SK-N-SH treated with all-trans-retinoic acid at 6 μM for 48 hours (cell line): ENCODE results near the gene STPG3.
"Not testable (repeated sequence)": the region's sequence is repeated elsewhere in the genome, so short reads cannot be mapped to it uniquely, and the experiment has no call there.

Experiments
- ATAC-seq: fragments of 200-7000 bp; cut with Tn5 transposase; 3 replicates; pipeline ENCODE4 v1.9.1; 2020; ENCODE audit warnings: mild to moderate bottlenecking, moderate library complexity
- ARNTL ChIP-seq: fragments of 450-650 bp; formaldehyde crosslinking; IDR thresholded peaks from 2 replicates; pipeline ENCODE4 v1.5.0; 2020; ENCODE audit warnings: low read depth, mild to moderate bottlenecking, moderate library complexity, borderline replicate concordance
- BACH2 ChIP-seq: fragments of 250-450 bp; sonication (Bioruptor Pico); IDR thresholded peaks from 2 replicates; pipeline ENCODE4 v1.9.0; 2021; ENCODE audit warnings: mild to moderate bottlenecking, borderline replicate concordance
- CSDC2 ChIP-seq: fragments of 250-450 bp; sonication (Bioruptor Pico); IDR thresholded peaks from 2 replicates; pipeline ENCODE4 v1.5.0; 2020; ENCODE audit warnings: mild to moderate bottlenecking, moderate library complexity
- ESRRG ChIP-seq: fragments of 250-450 bp; sonication (Bioruptor Pico); IDR thresholded peaks from 2 replicates; pipeline ENCODE4 v1.6.1; 2021; ENCODE audit warnings: mild to moderate bottlenecking
- GLIS3 ChIP-seq: fragments of 250-450 bp; sonication (Bioruptor Pico); IDR thresholded peaks from 2 replicates; pipeline ENCODE4 v1.5.0; 2020; ENCODE audit warnings: mild to moderate bottlenecking, moderate library complexity
- ISL1 ChIP-seq: fragments of 250-450 bp; sonication (Bioruptor Pico); IDR thresholded peaks from 2 replicates; pipeline ENCODE4 v2.1.2; 2022; ENCODE audit warnings: mild to moderate bottlenecking, moderate library complexity
- OSR1 ChIP-seq: fragments of 250-450 bp; sonication (Bioruptor Pico); IDR thresholded peaks from 2 replicates; pipeline ENCODE4 v1.8.0; 2022; ENCODE audit warnings: moderate library complexity, mild to moderate bottlenecking, inconsistent platforms
- PPARA ChIP-seq: fragments of 250-450 bp; sonication (Bioruptor Pico); IDR thresholded peaks from 2 replicates; pipeline ENCODE4 v1.5.0; 2020; ENCODE audit warnings: mild to moderate bottlenecking, borderline replicate concordance
- RARB ChIP-seq: fragments of 250-450 bp; sonication (Bioruptor Pico); IDR thresholded peaks from 2 replicates; pipeline ENCODE4 v1.8.0; 2021; ENCODE audit warnings: mild to moderate bottlenecking, moderate library complexity
- TCF4 ChIP-seq: fragments of 250-450 bp; sonication (Bioruptor Pico); IDR thresholded peaks from 2 replicates; pipeline ENCODE4 v1.8.0; 2021; ENCODE audit warnings: mild to moderate bottlenecking, moderate library complexity, borderline replicate concordance
- TOX ChIP-seq: fragments of 250-450 bp; sonication (Bioruptor Pico); IDR thresholded peaks from 2 replicates; pipeline ENCODE4 v1.8.0; 2021; ENCODE audit warnings: mild to moderate bottlenecking, moderate library complexity, borderline replicate concordance
- ZC3H10 ChIP-seq: fragments of 250-450 bp; sonication (Bioruptor Pico); IDR thresholded peaks from 2 replicates; pipeline ENCODE4 v1.5.1; 2021; ENCODE audit warnings: mild to moderate bottlenecking, moderate library complexity
- ZFP30 ChIP-seq: fragments of 450-650 bp; formaldehyde crosslinking; IDR thresholded peaks from 2 replicates; pipeline ENCODE4 v1.5.0; 2022; ENCODE audit warnings: mild to moderate bottlenecking, moderate library complexity
- ZNF70 ChIP-seq: fragments of 450-650 bp; formaldehyde crosslinking; IDR thresholded peaks from 2 replicates; pipeline ENCODE4 v1.5.0; 2020; ENCODE audit warnings: mild to moderate bottlenecking, moderate library complexity
- ZNF8 ChIP-seq: fragments of 450-650 bp; formaldehyde crosslinking; IDR thresholded peaks from 2 replicates; pipeline ENCODE4 v1.5.0; 2020; ENCODE audit warnings: mild to moderate bottlenecking, moderate library complexity
- TF ChIP-seq, protein P1 (sequence below): fragments of 250-450 bp; sonication (Bioruptor Pico); IDR thresholded peaks from 2 replicates; pipeline ENCODE4 v1.8.0; 2021; ENCODE audit warnings: low read depth, mild to moderate bottlenecking, moderate library complexity, borderline replicate concordance
- TF ChIP-seq, protein P2 (sequence below): fragments of 250-450 bp; sonication (Bioruptor Pico); IDR thresholded peaks from 2 replicates; pipeline ENCODE4 v1.5.0; 2020; ENCODE audit warnings: mild to moderate bottlenecking, moderate library complexity
- TF ChIP-seq, protein P3 (sequence below): fragments of 250-450 bp; sonication (Bioruptor Pico); IDR thresholded peaks from 2 replicates; pipeline ENCODE4 v1.5.1; 2021; ENCODE audit warnings: mild to moderate bottlenecking, moderate library complexity

STPG3 gene

DNA sequence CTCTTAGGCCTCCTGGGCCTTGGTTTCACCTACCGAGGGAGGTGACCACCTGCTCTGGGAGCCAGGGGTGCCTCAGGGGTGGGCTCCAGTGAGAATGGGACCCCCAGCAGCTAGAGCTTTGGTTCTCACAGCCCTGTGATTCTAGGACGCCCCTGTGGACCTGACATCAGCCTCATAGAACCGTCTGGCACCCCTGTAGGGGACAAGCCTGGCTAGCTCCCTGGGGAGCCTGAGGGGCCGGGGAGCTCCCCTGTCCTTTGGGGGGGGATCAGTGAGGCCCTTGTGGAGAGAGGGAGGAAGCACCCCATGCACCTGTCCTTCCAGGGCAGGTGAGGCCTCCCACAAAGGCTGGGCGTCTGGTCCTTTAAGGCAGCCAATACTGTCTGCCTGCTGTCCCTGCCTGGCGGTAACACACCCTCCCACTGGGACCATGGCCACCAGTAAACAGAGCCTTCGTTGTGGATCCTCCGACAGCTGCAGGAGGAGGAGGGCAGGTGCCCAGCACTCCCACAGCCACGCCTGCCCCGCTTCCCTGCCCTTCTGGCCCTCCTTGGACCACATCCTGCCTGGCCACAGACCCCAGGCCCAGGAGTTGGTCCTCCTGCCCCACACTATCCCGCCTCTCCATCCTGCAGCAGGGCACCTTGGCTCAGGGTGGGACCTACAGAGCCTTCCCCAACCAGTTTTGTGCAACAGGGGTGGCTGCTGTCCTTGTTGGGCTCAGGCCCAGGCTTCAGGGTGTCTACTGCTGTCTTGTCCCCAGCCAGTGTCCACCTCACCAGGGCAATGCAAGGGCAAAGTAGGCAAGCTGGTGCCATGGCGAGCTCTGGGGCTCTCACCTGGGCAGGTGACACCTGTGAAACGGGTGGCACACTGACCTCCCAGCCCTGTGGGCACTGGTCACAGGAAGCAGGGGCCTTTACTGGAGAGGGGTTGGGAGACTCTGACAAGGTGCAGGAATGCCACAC lies 13.0 kb upstream of the STPG3 start:
- TF ChIP-seq PPARA (CRISPR knock-in tag): no peak
- TF ChIP-seq TCF4 (CRISPR knock-in tag): no peak
- TF ChIP-seq ARNTL (CRISPR knock-in tag): no peak
- no peak for TF ChIP-seq ZNF70 (CRISPR knock-in tag)
- TF ChIP-seq, protein P1, sequence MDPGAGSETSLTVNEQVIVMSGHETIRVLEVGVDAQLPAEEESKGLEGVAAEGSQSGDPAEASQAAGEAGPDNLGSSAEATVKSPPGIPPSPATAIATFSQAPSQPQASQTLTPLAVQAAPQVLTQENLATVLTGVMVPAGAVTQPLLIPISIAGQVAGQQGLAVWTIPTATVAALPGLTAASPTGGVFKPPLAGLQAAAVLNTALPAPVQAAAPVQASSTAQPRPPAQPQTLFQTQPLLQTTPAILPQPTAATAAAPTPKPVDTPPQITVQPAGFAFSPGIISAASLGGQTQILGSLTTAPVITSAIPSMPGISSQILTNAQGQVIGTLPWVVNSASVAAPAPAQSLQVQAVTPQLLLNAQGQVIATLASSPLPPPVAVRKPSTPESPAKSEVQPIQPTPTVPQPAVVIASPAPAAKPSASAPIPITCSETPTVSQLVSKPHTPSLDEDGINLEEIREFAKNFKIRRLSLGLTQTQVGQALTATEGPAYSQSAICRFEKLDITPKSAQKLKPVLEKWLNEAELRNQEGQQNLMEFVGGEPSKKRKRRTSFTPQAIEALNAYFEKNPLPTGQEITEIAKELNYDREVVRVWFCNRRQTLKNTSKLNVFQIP (CRISPR knock-in tag): no peak
- TF ChIP-seq RARB (CRISPR knock-in tag): no peak
- no peak for TF ChIP-seq ISL1
- no peak for TF ChIP-seq ZFP30 (CRISPR knock-in tag)
- TF ChIP-seq, protein P2, sequence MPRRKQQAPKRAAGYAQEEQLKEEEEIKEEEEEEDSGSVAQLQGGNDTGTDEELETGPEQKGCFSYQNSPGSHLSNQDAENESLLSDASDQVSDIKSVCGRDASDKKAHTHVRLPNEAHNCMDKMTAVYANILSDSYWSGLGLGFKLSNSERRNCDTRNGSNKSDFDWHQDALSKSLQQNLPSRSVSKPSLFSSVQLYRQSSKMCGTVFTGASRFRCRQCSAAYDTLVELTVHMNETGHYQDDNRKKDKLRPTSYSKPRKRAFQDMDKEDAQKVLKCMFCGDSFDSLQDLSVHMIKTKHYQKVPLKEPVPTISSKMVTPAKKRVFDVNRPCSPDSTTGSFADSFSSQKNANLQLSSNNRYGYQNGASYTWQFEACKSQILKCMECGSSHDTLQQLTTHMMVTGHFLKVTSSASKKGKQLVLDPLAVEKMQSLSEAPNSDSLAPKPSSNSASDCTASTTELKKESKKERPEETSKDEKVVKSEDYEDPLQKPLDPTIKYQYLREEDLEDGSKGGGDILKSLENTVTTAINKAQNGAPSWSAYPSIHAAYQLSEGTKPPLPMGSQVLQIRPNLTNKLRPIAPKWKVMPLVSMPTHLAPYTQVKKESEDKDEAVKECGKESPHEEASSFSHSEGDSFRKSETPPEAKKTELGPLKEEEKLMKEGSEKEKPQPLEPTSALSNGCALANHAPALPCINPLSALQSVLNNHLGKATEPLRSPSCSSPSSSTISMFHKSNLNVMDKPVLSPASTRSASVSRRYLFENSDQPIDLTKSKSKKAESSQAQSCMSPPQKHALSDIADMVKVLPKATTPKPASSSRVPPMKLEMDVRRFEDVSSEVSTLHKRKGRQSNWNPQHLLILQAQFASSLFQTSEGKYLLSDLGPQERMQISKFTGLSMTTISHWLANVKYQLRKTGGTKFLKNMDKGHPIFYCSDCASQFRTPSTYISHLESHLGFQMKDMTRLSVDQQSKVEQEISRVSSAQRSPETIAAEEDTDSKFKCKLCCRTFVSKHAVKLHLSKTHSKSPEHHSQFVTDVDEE (CRISPR knock-in tag): no peak
- ATAC-seq: no peak

DNA sequence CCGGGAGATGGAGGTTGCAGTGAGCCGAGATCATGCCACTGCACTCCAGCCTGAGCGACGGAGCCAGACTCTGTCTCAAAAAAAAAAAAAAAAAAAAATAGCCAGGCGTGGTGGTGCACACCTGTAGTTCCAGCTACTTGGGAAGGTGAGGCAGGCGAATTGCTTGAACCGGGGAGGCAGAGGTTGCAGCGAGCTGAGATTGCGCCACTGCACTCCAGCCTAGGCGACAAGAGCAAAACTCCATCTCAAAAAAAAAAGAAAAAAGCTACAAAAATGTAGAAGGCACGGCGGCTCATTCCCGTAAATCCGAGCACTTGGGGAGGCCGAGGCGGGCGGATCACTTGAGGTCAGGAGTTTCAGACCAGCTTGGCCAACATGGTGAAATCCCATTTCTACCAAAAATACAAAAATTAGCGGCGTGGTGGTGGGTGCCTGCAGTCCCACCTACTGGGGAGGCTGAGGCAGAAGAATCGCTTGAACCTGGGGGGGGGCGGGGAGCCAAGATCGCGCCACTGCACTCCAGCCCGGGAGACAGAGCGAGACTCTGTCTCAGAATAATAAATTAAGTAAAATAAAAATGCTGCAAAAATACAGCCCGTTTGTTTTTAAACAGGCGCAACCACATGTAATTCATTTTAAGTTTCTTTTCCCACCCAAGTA lies 11.4 kb upstream of the STPG3 start:
- not testable (repeated sequence) for ATAC-seq

GRCh38 chr9:137240318-137240840 lies 10.7 kb upstream of the STPG3 start:
- TF ChIP-seq OSR1: no peak
- TF ChIP-seq GLIS3 (CRISPR knock-in tag): no peak
- 0 out of 2 replicates have a peak, but pooled peaks have one; percentile 12 for TF ChIP-seq ZNF8 (CRISPR knock-in tag)
- TF ChIP-seq, all 23 proteins: peak for 1
- ATAC-seq: peak; percentile 45

- ATAC-seq: peak; percentile 72
- TF ChIP-seq TOX (CRISPR knock-in tag) (no peak), TCF4 (CRISPR knock-in tag) (no peak), ESRRG (CRISPR knock-in tag) (no peak), CSDC2 (no peak), RARB (CRISPR knock-in tag) (no peak), PPARA (CRISPR knock-in tag) (no peak), GLIS3 (CRISPR knock-in tag) (0 out of 2 replicates have a peak, but pooled peaks have one; percentile 86), ZC3H10 (CRISPR knock-in tag) (peak; percentile 84), ISL1 (no peak), BACH2 (CRISPR knock-in tag) (no peak), ZNF8 (CRISPR knock-in tag) (no peak), OSR1 (no peak)
- TF ChIP-seq, protein P2 (CRISPR knock-in tag): 0 out of 2 replicates have a peak, but pooled peaks have one; percentile 28
- TF ChIP-seq, protein P3, sequence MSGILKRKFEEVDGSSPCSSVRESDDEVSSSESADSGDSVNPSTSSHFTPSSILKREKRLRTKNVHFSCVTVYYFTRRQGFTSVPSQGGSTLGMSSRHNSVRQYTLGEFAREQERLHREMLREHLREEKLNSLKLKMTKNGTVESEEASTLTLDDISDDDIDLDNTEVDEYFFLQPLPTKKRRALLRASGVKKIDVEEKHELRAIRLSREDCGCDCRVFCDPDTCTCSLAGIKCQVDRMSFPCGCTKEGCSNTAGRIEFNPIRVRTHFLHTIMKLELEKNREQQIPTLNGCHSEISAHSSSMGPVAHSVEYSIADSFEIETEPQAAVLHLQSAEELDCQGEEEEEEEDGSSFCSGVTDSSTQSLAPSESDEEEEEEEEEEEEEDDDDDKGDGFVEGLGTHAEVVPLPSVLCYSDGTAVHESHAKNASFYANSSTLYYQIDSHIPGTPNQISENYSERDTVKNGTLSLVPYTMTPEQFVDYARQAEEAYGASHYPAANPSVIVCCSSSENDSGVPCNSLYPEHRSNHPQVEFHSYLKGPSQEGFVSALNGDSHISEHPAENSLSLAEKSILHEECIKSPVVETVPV: no peak
Observed at GRCh38 chr9:137240841-137241489, 10.1 kb upstream of the STPG3 start, which contains the start of gene TUBB4B. TUBB4B (plus strand) TSS chr9:137241287; CDS start chr9:137241361, 74 bp downstream.
